ENCODE data around the gene CDCP2.

GRCh38 chr1:54144366-54144765 lies 8.4 kb downstream of the CDCP2 start:
- TF ChIP-seq CTCF (IDR thresholded peaks at IDR 0.05 in 8 of 11, conservative IDR thresholded peaks at IDR 0.05 in 3 of 11) (no peak), POLR2A (IDR thresholded peaks at IDR 0.05) (no peak), POLR2AphosphoS5 (IDR thresholded peaks at IDR 0.05) (no peak)

All from spleen (tissue), 7 donors.